Islet precursor cell (in vitro differentiated cells): Measurements from ENCODE around the gene ATP8B2.

Source experiments
- DNase-seq: peaks from one replicate; pipeline ENCODE4 v3.0.0-alpha.2; 2018

Gene ATP8B2

DNA sequence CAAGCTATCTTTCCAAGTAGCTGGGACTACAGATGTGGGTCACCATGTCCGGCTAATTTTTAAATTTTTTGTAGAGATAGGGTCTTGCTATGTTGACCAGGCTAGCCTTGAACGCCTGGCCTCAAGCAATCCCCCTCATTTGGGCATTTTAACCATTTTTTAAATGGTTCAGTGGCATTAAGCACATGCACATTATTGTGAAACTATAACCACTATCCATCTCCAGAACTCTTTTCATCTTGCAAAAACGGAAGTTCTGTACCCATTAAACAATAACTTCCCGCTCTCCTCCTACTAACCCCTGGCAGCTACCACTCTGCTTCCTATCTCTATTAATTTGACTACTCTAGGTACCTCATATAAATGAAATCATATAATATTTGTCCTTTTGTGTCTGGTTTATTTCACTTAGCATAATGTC is 75.1 kb downstream of the ATP8B2 start:
- DNase-seq: no peak
